ENCODE results near the gene UBE2QL1. TPM values are rescaled to one million over a fixed set of nuclear protein-coding genes. Genes with fewer than 3 reads are reported as not detected.

UBE2QL1 gene
- total RNA-seq, 1 experiment from 2014 or later: 2.6 TPM

DNA sequence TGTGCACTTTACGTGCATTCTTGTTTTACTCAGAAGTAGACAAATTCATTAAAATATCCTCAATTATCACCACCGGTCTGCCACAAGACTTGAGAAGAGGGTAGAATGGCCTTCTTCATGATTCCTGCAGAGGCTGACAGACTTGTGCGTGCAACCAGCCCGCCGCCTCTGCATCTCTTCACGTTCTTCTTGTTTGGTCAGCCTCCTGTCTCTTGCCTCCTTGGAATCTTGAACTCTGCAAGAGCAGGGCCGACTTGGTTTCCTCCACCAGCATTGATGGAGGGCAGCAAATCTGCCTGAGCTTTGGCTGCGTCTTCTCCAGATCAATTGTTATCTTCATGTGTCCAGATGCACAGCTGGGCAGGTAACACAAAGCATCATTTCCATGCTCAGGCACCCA lies 20.2 kb downstream of the UBE2QL1 start:
- BruUV-seq (replicated peaks): no TSS peak
- Histone ChIP-seq H3K27ac (ENCODE audit: low read depth, low read length, poor library complexity, severe bottlenecking) (no peak overlapping the region), H3K36me3 (ENCODE audit: insufficient read depth, low read length, poor library complexity, severe bottlenecking) (no peaks in the 10 kb centered on the region), H3K9me3 (ENCODE audit: low read depth, low read length, poor library complexity, severe bottlenecking) (no peaks in the 10 kb centered on the region), H3K4me1 (ENCODE audit: insufficient read depth, low read length, poor library complexity, severe bottlenecking) (no peaks in the 10 kb centered on the region), H3K4me3 (ENCODE audit: low read depth, low read length, poor library complexity, severe bottlenecking) (no peak overlapping the region), H3K27me3 (replicated peaks; ENCODE audit: insufficient read depth, low read depth, low read length, poor library complexity) (peaks cover 6% of the 10 kb centered on the region)
- POLR2A ChIA-PET (ENCODE audit: low non-redundant PET): no interaction called here
- TF ChIP-seq, protein P1, sequence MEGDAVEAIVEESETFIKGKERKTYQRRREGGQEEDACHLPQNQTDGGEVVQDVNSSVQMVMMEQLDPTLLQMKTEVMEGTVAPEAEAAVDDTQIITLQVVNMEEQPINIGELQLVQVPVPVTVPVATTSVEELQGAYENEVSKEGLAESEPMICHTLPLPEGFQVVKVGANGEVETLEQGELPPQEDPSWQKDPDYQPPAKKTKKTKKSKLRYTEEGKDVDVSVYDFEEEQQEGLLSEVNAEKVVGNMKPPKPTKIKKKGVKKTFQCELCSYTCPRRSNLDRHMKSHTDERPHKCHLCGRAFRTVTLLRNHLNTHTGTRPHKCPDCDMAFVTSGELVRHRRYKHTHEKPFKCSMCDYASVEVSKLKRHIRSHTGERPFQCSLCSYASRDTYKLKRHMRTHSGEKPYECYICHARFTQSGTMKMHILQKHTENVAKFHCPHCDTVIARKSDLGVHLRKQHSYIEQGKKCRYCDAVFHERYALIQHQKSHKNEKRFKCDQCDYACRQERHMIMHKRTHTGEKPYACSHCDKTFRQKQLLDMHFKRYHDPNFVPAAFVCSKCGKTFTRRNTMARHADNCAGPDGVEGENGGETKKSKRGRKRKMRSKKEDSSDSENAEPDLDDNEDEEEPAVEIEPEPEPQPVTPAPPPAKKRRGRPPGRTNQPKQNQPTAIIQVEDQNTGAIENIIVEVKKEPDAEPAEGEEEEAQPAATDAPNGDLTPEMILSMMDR (conservative IDR thresholded peaks at IDR 0.05; ENCODE audit: low read depth, low read length): no peak
- no peak for TF ChIP-seq EZH2 (IDR thresholded peaks at IDR 0.05; ENCODE audit: borderline replicate concordance, low read depth, low read length, poor library complexity, severe bottlenecking)
- intact Hi-C loops (cut with micrococcal nuclease; ENCODE audit: unreplicated experiment): no loop called here
- no peak for DNase-seq (ENCODE audit: low spot score)
- CTCF ChIA-PET: no interaction called here

DNA sequence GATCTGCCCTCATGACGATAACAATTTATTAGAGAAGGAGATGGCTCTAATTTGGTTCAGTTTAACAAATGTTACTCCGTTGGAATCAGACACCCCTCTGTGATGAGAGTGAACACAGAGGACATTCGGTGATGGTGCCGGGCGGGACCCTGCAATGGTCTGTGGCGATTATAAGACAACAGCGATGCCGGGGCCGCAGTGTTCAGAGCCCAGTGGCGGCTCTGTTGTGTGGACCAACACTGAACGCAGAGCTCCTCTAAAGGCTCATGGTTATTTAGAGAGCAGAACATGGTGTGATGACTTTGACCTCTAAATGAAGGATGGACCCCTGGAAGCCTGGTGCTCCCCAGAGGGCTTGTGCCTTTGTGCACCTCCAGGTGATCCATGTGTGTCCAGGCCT lies 21.2 kb downstream of the UBE2QL1 start:
- POLR2A ChIA-PET (ENCODE audit: low non-redundant PET): no interaction called here
- no peaks in the 10 kb centered on the region for H3K9me3 ChIP-seq (ENCODE audit: low read depth, low read length, poor library complexity, severe bottlenecking)
- no peak overlapping the region for H3K27ac ChIP-seq (ENCODE audit: low read depth, low read length, poor library complexity, severe bottlenecking)
- DNase-seq (ENCODE audit: low spot score): no peak
- TF ChIP-seq EZH2 (IDR thresholded peaks at IDR 0.05; ENCODE audit: borderline replicate concordance, low read depth, low read length, poor library complexity, severe bottlenecking): no peak
- TF ChIP-seq, protein P1 (conservative IDR thresholded peaks at IDR 0.05; ENCODE audit: low read depth, low read length): no peak
- intact Hi-C loops (cut with micrococcal nuclease; ENCODE audit: unreplicated experiment): no loop called here
- no peaks in the 10 kb centered on the region for H3K36me3 ChIP-seq (ENCODE audit: insufficient read depth, low read length, poor library complexity, severe bottlenecking)
- no TSS peak for BruUV-seq (replicated peaks)
- no peaks in the 10 kb centered on the region for H3K4me1 ChIP-seq (ENCODE audit: insufficient read depth, low read length, poor library complexity, severe bottlenecking)
- CTCF ChIA-PET: no interaction called here
- H3K27me3 ChIP-seq (replicated peaks; ENCODE audit: insufficient read depth, low read depth, low read length, poor library complexity): peaks cover 8% of the 10 kb centered on the region
- no peak overlapping the region for H3K4me3 ChIP-seq (ENCODE audit: low read depth, low read length, poor library complexity, severe bottlenecking)

DNA sequence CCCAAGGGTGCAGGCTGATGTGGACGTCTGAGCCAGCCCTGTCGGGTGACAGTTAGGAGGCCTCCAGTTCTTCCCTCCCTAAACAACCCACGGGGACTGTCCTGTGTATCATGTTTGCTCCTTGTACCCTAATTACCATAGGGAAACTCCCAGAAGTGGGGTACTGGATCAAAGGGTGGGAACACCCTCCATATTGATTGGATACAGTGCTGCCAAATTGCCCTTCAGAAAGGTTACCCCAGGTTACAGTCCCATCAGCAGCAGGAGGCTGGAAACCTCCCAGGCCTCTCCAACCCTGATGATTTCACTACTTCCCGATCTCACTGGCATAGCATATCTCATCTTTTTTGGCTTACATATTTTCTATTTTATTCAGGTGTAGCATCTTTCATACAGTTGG lies 22.0 kb downstream of the UBE2QL1 start:
- H3K27ac ChIP-seq (ENCODE audit: low read depth, low read length, poor library complexity, severe bottlenecking): no peak overlapping the region
- TF ChIP-seq EZH2 (IDR thresholded peaks at IDR 0.05; ENCODE audit: borderline replicate concordance, low read depth, low read length, poor library complexity, severe bottlenecking): no peak
- TF ChIP-seq, protein P1 (conservative IDR thresholded peaks at IDR 0.05; ENCODE audit: low read depth, low read length): no peak
- CTCF ChIA-PET: no interaction called here

More for the DNA sequence above, 22.0 kb downstream of the UBE2QL1 start:
- no TSS peak for BruUV-seq (replicated peaks)
- H3K4me1 ChIP-seq (ENCODE audit: insufficient read depth, low read length, poor library complexity, severe bottlenecking): peaks cover 4% of the 10 kb centered on the region
- no peaks in the 10 kb centered on the region for H3K36me3 ChIP-seq (ENCODE audit: insufficient read depth, low read length, poor library complexity, severe bottlenecking)
- no peak overlapping the region for H3K4me3 ChIP-seq (ENCODE audit: low read depth, low read length, poor library complexity, severe bottlenecking)
- no peak for DNase-seq (ENCODE audit: low spot score)
- peaks cover 11% of the 10 kb centered on the region for H3K27me3 ChIP-seq (replicated peaks; ENCODE audit: insufficient read depth, low read depth, low read length, poor library complexity)
- POLR2A ChIA-PET (ENCODE audit: low non-redundant PET): no interaction called here
- H3K9me3 ChIP-seq (ENCODE audit: low read depth, low read length, poor library complexity, severe bottlenecking): no peaks in the 10 kb centered on the region
- intact Hi-C loops (cut with micrococcal nuclease; ENCODE audit: unreplicated experiment): no loop called here
